ENCODE results near the gene TMEM150A.

DNA sequence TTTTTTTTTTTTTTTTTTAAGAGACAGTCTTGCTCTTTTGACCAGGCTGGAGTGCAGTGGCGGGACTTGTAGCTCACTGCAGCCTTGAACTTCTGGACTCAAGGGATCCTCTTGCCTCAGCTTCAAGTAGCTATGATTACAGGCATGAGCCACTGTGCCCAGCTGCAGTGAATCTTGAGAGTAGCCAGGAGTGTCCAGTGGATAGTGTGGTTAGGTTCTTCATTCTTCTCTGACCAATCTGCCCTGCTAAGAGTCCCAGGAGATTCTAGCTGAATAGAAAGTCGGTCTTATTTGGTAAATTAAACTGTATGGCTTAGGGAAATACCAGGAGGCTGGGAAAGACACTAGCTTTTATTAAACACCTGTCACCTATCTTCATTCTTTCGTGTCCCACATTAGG, 28.8 kb upstream of the TMEM150A start:
- TF ChIP-seq SUZ12 (IDR thresholded peaks at IDR 0.05) (no peak), TARDBP (IDR thresholded peaks at IDR 0.05) (no peak), CTBP1 (IDR thresholded peaks at IDR 0.05; ENCODE audit: borderline replicate concordance) (no peak)
- TF ChIP-seq, protein P1, sequence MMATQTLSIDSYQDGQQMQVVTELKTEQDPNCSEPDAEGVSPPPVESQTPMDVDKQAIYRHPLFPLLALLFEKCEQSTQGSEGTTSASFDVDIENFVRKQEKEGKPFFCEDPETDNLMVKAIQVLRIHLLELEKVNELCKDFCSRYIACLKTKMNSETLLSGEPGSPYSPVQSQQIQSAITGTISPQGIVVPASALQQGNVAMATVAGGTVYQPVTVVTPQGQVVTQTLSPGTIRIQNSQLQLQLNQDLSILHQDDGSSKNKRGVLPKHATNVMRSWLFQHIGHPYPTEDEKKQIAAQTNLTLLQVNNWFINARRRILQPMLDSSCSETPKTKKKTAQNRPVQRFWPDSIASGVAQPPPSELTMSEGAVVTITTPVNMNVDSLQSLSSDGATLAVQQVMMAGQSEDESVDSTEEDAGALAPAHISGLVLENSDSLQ (IDR thresholded peaks at IDR 0.05) = no peak
